GM23248 (cell line): ENCODE results near the gene SEMA5B.

Experiments
- EZH2 ChIP-seq: fragments of 200-600 bp; sonication (generic); IDR thresholded peaks from 2 replicates; pipeline ENCODE4 v1.6.1; 2018; ENCODE audit warnings: antibody characterized with exemption, mild to moderate bottlenecking; ENCODE audit not compliant: insufficient read depth, poor library complexity, severe bottlenecking
- EZH2phosphoT487 ChIP-seq: fragments of 200-600 bp; sonication (generic); IDR thresholded peaks from 2 replicates; pipeline ENCODE4 v1.6.1; 2018; ENCODE audit warnings: antibody characterized with exemption, moderate library complexity, mild to moderate bottlenecking, low read depth; ENCODE audit not compliant: insufficient read depth

DNA sequence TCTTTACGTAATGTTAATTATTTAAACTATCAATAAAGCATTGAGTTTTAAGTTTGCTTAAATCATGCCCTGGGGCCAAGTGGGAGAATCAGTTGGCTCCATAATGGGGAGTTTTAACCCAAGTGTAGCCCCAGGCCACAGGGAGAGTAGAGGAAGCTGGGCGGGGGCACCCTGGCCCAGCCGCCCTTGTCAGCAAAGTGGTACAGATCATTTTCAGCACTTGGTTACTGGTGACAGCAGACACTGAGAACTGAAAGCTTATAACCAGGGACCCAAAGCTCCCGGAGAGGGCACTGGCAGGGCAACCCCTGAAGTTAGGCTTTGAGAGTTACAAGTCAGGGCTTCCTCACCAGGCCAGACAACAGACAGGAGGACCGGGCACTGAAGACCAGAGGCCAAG is 90.6 kb downstream of the SEMA5B start:
- TF ChIP-seq EZH2phosphoT487 (no peak), EZH2 (no peak)
